GM19452 (cell line): Measurements from ENCODE around the gene SMTNL2.
"Not testable (repeated sequence)": the region's sequence is repeated elsewhere in the genome, so short reads cannot be mapped to it uniquely, and the experiment has no call there.

Source experiments
- ATAC-seq: cut with Tn5 transposase; IDR thresholded peaks from one replicate; pipeline ENCODE4 v1.9.1; 2021; ENCODE audit not compliant: unreplicated experiment

Gene SMTNL2

DNA sequence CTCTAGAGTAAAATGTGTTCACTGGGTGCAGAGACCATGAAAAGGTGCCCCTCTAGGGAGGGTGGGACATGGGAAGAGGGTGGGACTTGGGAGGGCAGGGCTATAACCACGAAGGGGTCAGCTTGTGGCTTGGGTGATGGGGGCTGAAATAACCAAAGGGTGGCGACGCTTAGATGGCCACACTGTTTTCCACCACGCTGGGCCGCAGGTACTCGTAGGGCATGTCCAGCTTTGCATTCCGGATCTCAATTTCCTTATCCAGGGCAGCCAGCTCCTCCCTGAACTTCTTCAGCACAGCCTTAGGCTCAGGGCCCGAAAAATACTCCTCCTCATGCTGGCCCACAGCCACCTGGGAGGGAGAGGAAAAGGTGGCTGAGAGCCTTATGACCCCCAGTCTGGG lies 47.1 kb downstream of the SMTNL2 start:
- ATAC-seq, result no peak

DNA sequence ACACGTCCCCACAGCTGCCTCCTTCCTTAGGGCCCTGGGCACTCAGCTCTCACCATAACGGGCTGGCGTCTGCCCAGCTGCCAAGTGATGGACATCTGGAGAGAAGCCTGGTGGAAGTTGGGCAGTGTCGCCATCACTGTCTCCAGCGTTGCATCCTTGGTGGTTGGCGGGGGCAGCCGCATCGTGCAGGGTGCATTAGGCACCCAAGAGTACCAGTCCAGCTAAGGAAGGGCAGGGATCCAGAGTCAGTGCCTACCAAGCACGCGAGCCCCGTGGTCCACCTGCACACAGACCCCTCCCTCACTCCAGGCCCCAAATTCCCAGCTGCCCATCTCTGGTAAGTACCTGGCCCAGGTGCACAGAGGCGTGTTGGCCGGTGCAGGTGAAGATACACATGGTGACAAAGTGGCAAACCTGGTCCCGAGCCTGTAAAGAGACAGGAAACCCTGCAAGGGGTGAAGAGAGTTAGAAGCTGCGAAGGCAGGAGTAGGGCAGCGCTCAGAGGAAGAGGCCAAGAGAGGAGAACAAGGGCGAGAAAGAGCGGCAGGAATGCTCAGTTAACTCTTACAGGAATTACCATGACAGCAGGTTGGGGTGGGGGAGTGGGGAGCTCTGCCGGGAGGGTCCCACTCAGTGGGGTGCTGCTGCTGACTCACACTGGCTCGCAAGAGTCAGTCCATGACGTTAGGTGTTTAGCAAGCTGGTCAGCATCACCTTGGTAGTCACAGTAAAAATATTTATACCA lies 47.7 kb downstream of the SMTNL2 start:
- no peak for ATAC-seq

DNA sequence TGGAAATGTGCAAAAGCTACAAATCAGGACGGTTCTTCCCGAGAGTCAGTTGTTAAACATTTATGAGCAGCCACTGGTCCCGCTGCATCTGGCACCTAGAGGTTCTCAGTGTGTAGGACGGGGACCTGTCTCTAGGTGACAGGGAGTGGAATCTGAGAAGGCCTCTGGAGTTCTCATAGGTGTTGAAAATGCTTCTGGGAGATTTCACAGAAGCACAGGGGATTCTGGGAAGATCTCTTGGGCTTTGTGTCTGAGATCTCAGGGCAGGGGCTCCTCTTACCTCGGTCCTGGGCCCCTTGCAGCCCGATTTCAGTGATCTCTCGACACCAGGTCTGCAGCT lies 48.2 kb downstream of the SMTNL2 start:
- no peak for ATAC-seq

DNA sequence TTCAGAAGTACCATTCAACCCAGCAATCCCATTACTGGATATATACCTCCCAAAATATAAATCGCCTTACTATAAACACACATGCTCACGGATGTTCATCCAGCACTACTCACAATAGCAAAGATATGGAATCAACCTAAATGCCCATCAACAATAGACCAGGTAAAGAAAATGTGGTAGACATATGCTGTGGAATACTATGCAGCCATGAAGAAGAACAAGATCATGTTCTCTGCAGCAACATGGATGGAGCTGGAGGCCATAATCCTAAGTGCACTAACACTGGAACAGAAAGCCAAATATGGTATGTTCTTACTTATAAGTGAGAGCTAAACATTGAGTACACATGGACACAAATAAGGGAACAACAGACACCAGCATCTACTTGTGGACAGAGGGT lies 49.3 kb downstream of the SMTNL2 start:
- no peak for ATAC-seq

DNA sequence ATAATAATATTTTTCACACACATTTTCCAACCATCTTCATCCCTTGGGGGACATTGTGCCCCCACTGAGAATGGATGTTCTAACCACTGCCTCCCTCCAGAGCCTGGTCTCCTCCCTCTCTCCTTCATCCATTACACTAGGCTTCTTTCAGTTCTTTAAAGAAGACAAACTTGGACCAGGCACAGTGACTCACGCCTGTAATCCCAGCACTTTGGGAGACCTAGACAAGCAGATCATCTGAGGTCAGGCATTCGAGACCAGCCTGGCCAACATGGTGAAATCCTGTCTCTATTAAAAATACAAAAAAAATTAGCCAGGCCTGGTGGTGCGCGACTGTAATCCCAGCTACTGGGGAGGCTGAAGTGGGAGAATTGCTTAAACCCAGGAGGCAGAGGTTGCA lies 50.6 kb downstream of the SMTNL2 start:
- ATAC-seq, result no peak

DNA sequence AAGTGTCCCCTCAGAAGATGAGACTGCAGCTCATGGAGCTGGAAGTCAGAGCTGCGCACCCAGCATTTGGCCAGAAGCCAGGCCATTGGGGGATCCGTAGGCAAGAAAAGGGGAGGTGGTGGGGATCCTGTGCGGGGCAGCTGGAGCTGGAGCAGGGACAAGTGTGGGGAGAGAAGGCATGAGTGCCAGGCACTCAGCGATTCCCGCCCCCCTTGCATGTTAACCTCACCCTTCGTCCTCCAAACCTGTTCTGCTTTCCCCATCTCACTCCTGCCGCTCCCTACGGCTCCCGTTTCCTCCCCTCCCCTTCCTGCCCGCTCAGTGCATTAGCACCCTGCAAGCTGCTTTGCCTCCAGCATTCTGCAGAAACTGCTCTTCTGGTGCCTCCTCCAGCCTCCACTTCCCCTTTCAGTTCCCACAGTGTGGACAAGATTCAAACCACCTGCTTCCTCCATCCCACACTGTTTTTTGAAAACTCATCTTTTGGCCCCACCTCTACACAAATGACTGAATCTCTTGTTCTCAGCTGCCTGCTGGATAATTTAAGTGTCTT lies 51.6 kb downstream of the SMTNL2 start:
- no peak for ATAC-seq

DNA sequence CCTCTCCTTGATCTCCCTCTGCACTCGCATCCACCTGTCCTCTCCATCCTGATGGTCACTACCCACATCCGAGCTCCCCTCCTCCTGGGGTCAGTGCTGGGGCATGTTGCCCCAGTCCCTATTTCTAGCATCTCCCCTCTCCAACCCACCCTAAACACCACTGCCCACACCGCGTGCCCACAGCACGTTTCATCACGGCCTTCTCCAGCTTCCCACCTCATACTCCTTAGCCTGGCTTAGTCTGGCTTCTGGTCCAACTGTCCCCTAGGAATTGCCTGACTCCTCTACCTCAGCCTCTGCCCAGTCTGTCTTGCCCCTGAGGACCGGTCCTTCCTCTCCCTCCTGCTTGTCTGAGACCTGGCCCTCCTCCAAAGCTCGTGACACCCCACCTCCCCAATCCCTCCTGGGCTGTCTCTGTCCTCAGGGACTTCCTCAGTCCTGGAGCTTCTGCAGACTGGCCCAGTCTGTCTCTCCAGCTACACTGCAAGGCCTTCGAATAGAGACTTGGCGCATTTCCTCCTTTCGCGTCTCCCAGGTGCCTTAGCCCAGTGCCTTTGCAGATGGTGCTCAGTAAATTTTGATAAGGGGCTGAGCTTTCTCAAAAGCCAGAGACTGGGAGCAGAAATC lies 52.3 kb downstream of the SMTNL2 start:
- no peak for ATAC-seq

DNA sequence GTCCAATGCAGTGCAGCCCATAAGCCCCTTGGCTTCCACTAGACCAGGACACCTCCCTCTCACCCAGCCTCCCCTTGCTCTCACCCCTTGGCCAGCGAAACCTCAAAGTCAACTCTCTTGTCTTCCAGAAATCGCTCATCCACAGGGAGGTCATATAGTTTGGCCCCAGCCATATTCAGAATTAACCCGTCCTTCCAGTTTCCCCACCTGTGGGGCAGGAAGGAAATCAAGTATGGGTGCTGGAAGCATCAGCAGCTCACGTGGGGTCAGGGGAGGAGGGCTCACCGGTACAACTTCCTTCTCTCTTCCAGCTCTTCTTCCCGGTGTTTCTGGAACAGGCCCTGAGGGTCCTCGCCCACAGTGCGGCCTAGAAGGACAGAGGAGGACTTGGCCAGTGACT lies 54.4 kb downstream of the SMTNL2 start:
- ATAC-seq, result not testable (repeated sequence)

DNA sequence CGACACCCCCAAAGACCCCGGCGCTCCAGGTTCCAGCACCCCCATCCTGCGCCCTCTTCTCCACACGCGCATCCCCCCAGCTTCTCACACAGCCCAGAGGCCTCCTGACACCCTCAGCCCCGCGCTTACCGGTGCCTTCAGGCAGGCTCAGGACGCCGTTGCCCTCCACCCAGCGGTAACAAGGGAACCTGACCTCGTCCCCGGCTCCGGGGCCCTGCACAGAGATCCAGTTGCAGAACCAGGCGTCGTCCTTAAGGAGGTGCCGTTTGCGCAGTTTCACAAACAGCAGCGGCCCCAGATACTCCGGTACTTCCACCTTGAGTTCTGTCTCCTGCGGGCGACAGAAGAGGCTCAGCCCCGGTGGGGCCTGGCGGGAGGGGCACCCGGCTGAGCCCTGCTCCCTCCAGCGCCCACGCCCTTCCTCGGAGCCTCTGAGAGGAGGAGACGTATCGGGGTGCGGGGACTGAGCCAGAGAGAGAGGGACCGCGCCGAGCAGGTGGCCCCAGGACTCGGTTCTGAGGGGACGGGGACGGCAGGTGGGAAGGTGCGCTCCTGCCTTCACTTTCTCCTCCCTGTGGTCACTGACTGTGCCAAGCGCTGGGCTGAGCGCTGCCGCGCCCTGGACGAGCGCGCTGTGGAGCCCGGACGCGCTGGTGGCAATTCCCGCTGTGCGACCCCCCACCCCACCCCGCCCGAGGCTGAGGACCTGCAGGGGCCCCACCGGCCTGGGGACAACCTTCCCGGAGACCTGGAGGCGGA lies 55.2 kb downstream of the SMTNL2 start:
- not testable (repeated sequence) for ATAC-seq

DNA sequence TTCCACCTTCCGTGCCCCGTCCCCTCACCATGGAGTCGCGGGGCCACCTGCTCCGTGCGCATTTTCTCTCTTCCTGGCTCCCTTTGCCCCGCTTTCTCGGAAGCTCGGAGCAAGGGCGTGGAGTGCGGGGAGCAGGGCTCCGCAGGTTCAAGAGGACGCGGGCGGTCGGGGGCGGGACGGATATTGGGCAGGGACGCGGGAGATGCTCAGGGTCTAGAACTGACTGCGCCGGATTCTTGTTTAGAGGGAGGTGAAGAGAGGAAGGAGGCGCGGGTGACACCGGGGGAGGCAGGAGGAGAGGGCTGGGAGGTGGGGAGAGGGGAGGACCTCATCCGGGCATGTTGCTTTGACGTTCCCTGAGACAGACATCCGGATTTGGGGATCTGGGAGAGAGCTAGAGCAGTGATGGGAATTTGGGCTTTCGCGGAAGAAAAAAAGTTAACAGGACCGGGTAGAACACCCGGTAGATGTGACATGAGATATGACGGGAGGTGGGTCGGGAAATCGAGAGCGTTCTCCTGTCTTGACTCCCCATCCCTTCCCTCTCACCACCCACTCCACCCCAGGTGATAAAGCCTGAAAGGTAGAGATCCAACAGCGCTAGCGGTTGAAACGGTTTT lies 56.4 kb downstream of the SMTNL2 start:
- not testable (repeated sequence) for ATAC-seq

DNA sequence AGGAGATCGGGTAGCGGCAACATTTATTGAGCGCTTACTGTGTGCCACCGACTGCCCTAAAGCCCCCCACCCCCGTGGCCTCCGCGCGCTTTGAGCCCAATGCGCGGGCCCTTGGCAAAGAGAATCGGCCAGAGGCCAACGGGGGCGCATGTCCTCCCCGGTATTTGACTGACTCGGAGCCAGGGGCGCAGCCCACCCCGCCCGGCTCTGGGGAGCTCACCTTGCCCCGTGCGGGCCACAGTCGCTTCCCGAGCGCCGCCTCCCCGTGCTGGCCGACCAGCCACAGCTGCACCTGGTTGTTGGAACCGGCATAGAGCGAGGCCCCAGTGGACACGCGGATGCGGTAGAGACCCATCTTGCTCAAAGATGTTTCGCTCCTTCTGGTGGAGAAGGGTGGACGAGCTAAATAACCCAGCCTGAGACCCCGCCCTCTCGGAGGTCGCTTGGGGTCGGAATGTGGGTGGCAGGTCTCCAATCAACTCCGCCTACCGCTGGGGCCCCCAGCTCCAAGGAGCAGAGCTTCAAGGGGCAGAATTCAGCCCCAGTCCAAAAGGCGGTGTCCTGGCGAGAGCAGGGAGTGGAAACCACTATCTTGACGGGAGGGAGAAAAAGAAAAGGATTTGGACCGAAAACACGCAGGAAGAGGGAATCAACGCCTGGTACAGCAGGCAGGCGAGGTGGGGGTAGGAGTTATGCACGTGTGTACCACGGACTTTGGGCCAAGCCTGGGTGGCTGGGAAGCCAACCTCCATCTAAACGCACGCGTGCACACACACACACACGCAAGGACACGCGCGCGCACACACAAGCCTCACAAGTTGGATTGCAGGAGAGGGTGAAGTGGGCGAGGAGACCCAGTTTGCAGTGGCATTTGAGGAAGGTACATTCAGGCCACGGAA lies 57.2 kb downstream of the SMTNL2 start, which contains the start of gene ALOX15:
Gene ALOX15, minus strand, starts transcription at position 382 of the 899 bp plus-strand sequence. Its CDS starts 27 bp downstream, at position 355.
- ATAC-seq, result no peak

DNA sequence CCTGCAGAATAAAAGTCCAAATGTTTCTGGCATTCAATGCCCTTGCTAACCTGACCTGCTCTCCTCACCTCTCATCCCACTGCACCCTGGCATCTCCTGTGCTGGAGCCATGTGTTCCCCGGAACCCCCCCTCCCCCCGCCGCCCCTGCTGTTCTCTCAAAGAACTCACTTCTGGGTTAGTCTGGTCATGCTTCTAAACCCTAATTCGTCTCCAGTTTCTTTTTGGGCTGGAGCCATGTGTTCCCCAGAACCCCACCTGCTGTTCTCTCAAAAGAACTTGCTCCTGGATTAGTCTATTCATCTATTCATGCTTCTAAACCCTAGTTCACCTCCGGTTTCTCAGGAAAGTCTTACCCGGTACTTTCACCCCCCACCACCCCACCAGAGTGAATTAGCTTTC lies 58.0 kb downstream of the SMTNL2 start:
- ATAC-seq, result no peak

DNA sequence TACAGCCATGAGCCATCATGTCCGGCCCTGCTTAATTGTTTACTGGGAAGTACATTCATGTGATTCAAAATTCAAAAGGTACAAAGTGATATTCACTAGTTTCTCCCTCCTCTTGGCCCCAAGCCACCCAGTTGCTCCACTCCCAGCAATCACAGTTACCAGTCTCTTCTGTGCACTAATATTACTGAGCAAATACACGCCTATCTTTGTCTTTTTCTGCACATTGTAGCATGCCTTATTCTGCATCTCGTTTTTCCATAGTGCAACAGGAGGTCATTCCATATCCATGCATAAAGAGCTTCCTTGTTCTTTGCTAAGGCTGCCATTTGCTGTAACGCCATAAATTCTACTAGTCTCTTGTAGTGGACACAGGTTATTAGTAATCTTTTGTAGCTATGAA lies 59.3 kb downstream of the SMTNL2 start:
- no peak for ATAC-seq

DNA sequence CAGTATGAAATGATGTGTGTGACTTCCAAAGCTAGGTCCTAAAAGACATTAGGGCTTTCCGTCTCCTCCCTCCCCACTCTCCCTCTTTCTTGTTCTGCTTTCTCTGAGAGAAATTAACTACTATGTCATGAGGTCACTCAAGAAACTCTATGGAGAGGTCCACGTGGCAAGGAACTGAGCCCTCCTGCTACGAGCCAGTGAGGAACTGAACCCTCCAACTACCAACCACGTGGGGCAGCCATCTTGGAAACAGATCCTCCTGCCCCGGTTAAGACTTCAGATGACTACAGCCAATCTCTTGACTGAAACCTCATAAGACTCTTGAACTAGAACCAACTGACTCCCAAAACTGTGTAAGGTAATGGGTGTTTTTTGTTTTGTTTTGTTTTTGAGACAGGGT lies 61.3 kb downstream of the SMTNL2 start:
- no peak for ATAC-seq

DNA sequence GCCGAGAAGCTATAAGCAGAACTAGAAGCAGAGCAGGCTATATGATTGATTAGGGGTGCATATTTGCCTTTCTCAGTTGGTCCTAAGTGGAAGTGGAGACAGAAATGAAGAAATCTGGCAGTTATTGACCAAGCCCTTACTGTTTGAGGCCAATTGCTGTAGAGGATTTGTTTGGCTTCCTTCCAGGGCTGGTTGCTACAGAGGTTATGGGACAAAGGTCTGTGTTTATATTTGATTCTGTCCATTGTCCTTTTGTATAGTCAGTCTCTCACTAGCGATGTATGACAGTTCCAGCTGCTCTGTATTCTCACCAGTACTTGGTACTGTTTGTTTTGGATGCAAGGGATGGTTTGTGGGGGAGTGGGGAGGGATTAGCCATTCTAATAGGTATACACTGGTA lies 64.4 kb downstream of the SMTNL2 start:
- ATAC-seq, result no peak

DNA sequence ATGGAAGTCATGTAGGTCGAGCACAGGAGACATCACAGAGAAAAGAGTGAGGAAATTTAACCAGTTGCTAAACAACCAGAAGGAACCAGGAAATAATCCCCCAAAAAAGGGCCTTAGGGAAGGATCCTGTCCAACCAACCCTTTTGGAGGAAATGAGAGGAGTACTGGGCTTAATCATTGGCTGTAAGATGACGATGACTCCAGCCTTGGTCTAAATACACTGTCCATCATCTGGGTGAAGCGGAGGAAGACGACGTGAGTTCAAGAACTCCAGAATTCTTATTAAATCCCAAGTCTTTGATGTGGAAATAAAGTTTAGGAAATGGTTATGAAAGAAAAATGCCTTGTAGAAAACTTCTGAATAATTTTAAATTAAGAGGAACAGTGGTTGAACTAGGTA lies 68.7 kb downstream of the SMTNL2 start:
- no peak for ATAC-seq

DNA sequence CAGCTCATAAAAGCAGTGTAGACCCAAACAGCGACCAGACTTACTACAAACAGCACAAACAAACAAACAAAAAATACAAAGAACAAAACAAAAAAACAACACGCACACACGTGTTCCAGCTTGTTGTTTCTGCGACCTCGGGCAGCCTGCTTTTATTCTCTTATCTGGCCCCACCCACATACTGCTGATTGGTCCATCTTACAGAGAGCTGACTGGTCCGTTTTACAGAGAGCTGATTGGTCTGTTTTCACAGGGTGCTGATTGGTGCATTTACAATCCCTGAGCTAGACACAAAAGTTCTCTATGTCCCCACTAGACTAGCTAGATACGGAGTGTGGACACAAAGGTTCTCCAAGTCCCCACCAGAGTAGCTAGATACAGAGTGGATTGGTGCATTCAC lies 71.6 kb downstream of the SMTNL2 start:
- ATAC-seq, result not testable (repeated sequence)

DNA sequence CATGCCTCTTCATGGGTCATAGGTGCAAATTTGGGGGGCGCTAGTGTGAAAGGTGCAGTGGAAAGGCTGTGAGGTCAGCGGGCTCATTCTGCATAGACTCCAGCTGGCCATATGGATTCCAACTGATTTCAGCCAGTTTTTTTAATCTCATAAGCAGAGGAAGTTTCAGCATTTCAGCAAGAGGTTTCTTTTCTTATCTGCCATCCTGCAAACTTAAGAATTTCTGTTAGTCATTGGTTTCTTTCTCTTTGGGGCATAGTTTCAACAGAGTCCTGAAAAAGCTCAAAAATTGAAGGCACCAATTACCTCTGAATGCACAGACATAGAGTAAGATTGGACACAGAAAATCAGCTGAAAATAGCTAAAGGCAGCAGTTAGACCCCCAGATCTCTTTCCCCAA lies 73.3 kb downstream of the SMTNL2 start:
- ATAC-seq, result no peak
